NB4 (cell line): ENCODE measurements around the gene PLIN3.
"Not testable (repeated sequence)": the region's sequence is repeated elsewhere in the genome, so short reads cannot be mapped to it uniquely, and the experiment has no call there.

ENCODE experiments used
- MYC ChIP-seq: IDR thresholded peaks from 2 replicates; pipeline ENCODE4 v1.6.1; 2011; ENCODE audit warnings: low read depth, low read length
- POLR2A ChIP-seq: IDR thresholded peaks from 2 replicates; pipeline ENCODE4 v1.6.1; 2011; ENCODE audit warnings: mild to moderate bottlenecking; ENCODE audit not compliant: insufficient read length; ENCODE audit errors: extremely low read depth
- TF ChIP-seq, protein P1 (sequence below): IDR thresholded peaks from 2 replicates; pipeline ENCODE4 v1.6.1; 2011; ENCODE audit warnings: low read depth, low read length
- TF ChIP-seq, protein P2 (sequence below): IDR thresholded peaks from one replicate; pipeline ENCODE4 v1.5.1; 2012; ENCODE audit warnings: low read depth, low read length

DNA sequence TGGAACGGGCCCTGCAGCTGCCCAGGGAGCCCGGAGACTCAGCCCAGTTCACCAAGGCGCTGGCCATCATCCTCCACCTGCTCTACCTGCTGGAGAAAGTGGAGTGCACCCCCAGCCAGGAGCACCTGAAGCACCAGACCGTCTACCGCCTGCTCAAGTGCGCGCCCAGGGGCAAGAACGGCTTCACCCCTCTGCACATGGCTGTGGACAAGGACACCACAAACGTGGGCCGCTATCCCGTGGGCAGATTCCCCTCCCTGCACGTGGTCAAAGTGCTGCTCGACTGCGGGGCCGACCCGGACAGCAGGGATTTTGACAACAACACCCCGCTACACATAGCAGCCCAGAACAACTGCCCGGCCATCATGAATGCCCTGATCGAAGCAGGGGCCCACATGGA is 74.2 kb downstream of the PLIN3 start:
- TF ChIP-seq, protein P1, sequence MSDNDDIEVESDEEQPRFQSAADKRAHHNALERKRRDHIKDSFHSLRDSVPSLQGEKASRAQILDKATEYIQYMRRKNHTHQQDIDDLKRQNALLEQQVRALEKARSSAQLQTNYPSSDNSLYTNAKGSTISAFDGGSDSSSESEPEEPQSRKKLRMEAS = not testable (repeated sequence)
- TF ChIP-seq, protein P2, sequence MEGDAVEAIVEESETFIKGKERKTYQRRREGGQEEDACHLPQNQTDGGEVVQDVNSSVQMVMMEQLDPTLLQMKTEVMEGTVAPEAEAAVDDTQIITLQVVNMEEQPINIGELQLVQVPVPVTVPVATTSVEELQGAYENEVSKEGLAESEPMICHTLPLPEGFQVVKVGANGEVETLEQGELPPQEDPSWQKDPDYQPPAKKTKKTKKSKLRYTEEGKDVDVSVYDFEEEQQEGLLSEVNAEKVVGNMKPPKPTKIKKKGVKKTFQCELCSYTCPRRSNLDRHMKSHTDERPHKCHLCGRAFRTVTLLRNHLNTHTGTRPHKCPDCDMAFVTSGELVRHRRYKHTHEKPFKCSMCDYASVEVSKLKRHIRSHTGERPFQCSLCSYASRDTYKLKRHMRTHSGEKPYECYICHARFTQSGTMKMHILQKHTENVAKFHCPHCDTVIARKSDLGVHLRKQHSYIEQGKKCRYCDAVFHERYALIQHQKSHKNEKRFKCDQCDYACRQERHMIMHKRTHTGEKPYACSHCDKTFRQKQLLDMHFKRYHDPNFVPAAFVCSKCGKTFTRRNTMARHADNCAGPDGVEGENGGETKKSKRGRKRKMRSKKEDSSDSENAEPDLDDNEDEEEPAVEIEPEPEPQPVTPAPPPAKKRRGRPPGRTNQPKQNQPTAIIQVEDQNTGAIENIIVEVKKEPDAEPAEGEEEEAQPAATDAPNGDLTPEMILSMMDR = not testable (repeated sequence)
- not testable (repeated sequence) for TF ChIP-seq POLR2A, MYC
